B cell (primary cell): Measurements from ENCODE around the gene KRTAP2-3.
"Not testable (repeated sequence)": the region's sequence is repeated elsewhere in the genome, so short reads cannot be mapped to it uniquely, and the experiment has no call there.

Source experiments
- EZH2 ChIP-seq: IDR thresholded peaks from 2 replicates; pipeline ENCODE4 v1.6.1; 2012; ENCODE audit warnings: borderline replicate concordance, low read depth, mild to moderate bottlenecking, moderate library complexity, low read length; ENCODE audit not compliant: insufficient read depth, poor library complexity, severe bottlenecking
- TF ChIP-seq, protein P1 (sequence below): fragments of 200-600 bp; IDR thresholded peaks from one replicate; pipeline ENCODE4 v1.8.0; 2022; ENCODE audit warnings: antibody characterized with exemption, mild to moderate bottlenecking

DNA sequence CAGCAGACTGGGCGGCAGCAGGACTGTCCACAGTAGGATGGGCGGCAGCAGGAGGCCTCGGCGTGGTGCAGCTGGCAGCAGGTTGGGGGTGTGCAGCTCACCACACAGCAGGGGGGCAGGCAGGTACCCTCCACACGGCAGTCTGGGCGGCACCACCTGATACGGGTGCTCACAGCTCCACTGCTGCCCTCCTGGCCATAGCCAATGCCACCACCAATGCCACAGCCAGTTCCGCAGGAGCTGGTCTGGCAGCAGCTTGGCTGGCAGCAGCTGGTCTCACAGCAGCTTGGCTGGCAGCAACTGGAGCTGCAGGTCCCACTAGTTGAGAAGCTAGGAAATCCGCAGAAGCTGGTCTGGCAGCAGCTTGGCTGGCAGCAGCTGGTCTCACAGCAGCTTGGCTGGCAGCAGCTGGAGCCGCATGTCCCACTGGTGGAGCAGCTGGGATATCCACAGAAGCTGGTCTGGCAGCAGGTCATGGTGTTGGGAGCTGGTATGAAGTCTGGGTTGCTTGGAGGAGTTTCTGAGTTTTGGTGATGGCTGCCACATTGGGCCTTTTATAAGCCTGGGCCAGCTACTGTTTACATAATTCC lies 25.5 kb downstream of the KRTAP2-3 start, which contains the start of gene KRTAP1-3:
- not testable (repeated sequence) for TF ChIP-seq EZH2
- TF ChIP-seq, protein P1, sequence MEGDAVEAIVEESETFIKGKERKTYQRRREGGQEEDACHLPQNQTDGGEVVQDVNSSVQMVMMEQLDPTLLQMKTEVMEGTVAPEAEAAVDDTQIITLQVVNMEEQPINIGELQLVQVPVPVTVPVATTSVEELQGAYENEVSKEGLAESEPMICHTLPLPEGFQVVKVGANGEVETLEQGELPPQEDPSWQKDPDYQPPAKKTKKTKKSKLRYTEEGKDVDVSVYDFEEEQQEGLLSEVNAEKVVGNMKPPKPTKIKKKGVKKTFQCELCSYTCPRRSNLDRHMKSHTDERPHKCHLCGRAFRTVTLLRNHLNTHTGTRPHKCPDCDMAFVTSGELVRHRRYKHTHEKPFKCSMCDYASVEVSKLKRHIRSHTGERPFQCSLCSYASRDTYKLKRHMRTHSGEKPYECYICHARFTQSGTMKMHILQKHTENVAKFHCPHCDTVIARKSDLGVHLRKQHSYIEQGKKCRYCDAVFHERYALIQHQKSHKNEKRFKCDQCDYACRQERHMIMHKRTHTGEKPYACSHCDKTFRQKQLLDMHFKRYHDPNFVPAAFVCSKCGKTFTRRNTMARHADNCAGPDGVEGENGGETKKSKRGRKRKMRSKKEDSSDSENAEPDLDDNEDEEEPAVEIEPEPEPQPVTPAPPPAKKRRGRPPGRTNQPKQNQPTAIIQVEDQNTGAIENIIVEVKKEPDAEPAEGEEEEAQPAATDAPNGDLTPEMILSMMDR, result not testable (repeated sequence)
